HepG2 (cell line): ENCODE measurements around the gene SMC6. TPM values are rescaled to one million over a fixed set of nuclear protein-coding genes. Genes with fewer than 3 reads are reported as not detected.

ENCODE experiments used
- ATF7 ChIP-seq, 2 experiments: fragments of 450-650 bp in 1 of 2; sonication (generic) in 1 of 2; formaldehyde crosslinking in 1 of 2; IDR thresholded peaks; 2 replicates each; pipeline versions ENCODE4 v1.4.0 to v1.6.1; 2016 to 2020; ENCODE audit warnings: antibody characterized with exemption in 1 of 2, mild to moderate bottlenecking in 1 of 2, missing genetic modification reagents in 1 of 2
- FOXA1 ChIP-seq, 2 experiments: fragments of 450-650 bp in 1 of 2; sonication (generic) in 1 of 2; formaldehyde crosslinking in 1 of 2; IDR thresholded peaks; 2 replicates each; pipeline versions ENCODE4 v1.4.0 to v1.6.1; 2016 to 2020; ENCODE audit warnings: missing genetic modification reagents in 1 of 2
- GTF3A ChIP-seq: sonication (generic); formaldehyde crosslinking; conservative IDR thresholded peaks from 2 replicates; pipeline ENCODE4 v1.4.0; 2020; ENCODE audit warnings: mild to moderate bottlenecking, missing genetic modification reagents
- HNF4A ChIP-seq: sonication (generic); formaldehyde crosslinking; IDR thresholded peaks from 2 replicates; pipeline ENCODE4 v1.4.0; 2020; ENCODE audit warnings: missing genetic modification reagents
- KMT2A ChIP-seq: sonication (generic); formaldehyde crosslinking; IDR thresholded peaks from 2 replicates; pipeline ENCODE4 v1.4.0; 2020; ENCODE audit warnings: missing genetic modification reagents
- MBD4 ChIP-seq: IDR thresholded peaks from 2 replicates; pipeline ENCODE4 v1.6.1; 2012; ENCODE audit warnings: low read length, inconsistent platforms, borderline replicate concordance
- MIXL1 ChIP-seq: IDR thresholded peaks from 2 replicates; pipeline ENCODE4 v1.6.1; 2016
- POLR2A ChIP-seq, 2 experiments: IDR thresholded peaks; 2 replicates each; pipeline ENCODE4 v1.6.1; 2011; ENCODE audit warnings: low read depth in 2 of 2, low read length in 2 of 2, mild to moderate bottlenecking in 1 of 2, moderate library complexity in 1 of 2; ENCODE audit not compliant: insufficient read depth in 1 of 2
- RNF2 ChIP-seq: fragments of 450-650 bp; conservative IDR thresholded peaks from 2 replicates; pipeline ENCODE4 v1.6.1; 2016; ENCODE audit warnings: low read depth
- U2AF2 ChIP-seq: fragments of 200-400 bp; formaldehyde crosslinking; IDR thresholded peaks from 2 replicates; pipeline ENCODE4 v1.6.1; 2017; ENCODE audit warnings: low read depth, mild to moderate bottlenecking, low read length
- ZC3H13 ChIP-seq: sonication (generic); formaldehyde crosslinking; IDR thresholded peaks from 2 replicates; pipeline ENCODE4 v1.8.1; 2023; ENCODE audit warnings: mild to moderate bottlenecking, missing genetic modification reagents, moderate library complexity
- ZFP37 ChIP-seq: sonication (generic); formaldehyde crosslinking; IDR thresholded peaks from 2 replicates; pipeline ENCODE4 v1.4.0; 2020; ENCODE audit warnings: missing genetic modification reagents, borderline replicate concordance
- ZNF232 ChIP-seq: sonication (generic); formaldehyde crosslinking; IDR thresholded peaks from 2 replicates; pipeline ENCODE4 v1.4.0; 2020; ENCODE audit warnings: missing genetic modification reagents, borderline replicate concordance
- ZNF296 ChIP-seq: sonication (generic); formaldehyde crosslinking; conservative IDR thresholded peaks from 2 replicates; pipeline ENCODE4 v1.5.0; 2020; ENCODE audit warnings: mild to moderate bottlenecking, missing genetic modification reagents
- ZNF570 ChIP-seq: sonication (generic); formaldehyde crosslinking; IDR thresholded peaks from 2 replicates; pipeline ENCODE4 v1.4.0; 2020; ENCODE audit warnings: mild to moderate bottlenecking, missing genetic modification reagents, borderline replicate concordance
- ZNF841 ChIP-seq: sonication (generic); formaldehyde crosslinking; IDR thresholded peaks from 2 replicates; pipeline ENCODE4 v1.8.1; 2023; ENCODE audit warnings: missing genetic modification reagents, borderline replicate concordance
- polyA plus RNA-seq, 8 experiments: library from polyadenylated mRNA; depleted of rRNA in 3 of 8; stranded (reverse) in 7 of 8; unstranded in 1 of 8; fragments of >200 nt; fragmentation: Illumina TruSeq in 4 of 8; extraction: Trizol in 4 of 8; gene quantifications; 2 replicates each; pipeline versions ENCODE4 v1.2.1 to v1.2.3, GENCODE V29; 2011 to 2016; ENCODE audit warnings: low read depth in 4 of 8, missing spikeins in 1 of 8, mixed read lengths in 1 of 8; ENCODE audit not compliant: insufficient read depth in 1 of 8
- total RNA-seq, 5 experiments: library from RNA; depleted of rRNA; stranded (reverse); fragments of >200 nt; fragmentation: Illumina TruSeq; extraction: Trizol; gene quantifications; 2 replicates each; pipeline ENCODE4 v1.2.3, GENCODE V29; 2016; ENCODE audit warnings: low read depth in 1 of 5
- TF ChIP-seq, protein P1 (sequence below): sonication (generic); IDR thresholded peaks from 2 replicates; pipeline ENCODE4 v1.6.1; 2016; ENCODE audit warnings: low read depth, borderline replicate concordance
- TF ChIP-seq, protein P2 (sequence below): sonication (generic); formaldehyde crosslinking; conservative IDR thresholded peaks from 2 replicates; pipeline ENCODE4 v1.4.0; 2020; ENCODE audit warnings: missing genetic modification reagents
- TF ChIP-seq, protein P3 (sequence below): sonication (generic); formaldehyde crosslinking; IDR thresholded peaks from 2 replicates; pipeline ENCODE4 v1.8.0; 2022; ENCODE audit warnings: mild to moderate bottlenecking, missing genetic modification reagents, borderline replicate concordance
- TF ChIP-seq, protein P4 (sequence below): sonication (generic); formaldehyde crosslinking; IDR thresholded peaks from 2 replicates; pipeline ENCODE4 v1.8.0; 2022; ENCODE audit warnings: missing genetic modification reagents, low read depth, mild to moderate bottlenecking, borderline replicate concordance
- TF ChIP-seq, protein P5 (sequence below): IDR thresholded peaks from 2 replicates; pipeline ENCODE4 v1.6.1; 2016; ENCODE audit warnings: missing genetic modification reagents, missing compliant biosample characterization

SMC6 gene
- total and polyA plus RNA-seq, 2 of the 13 experiments (the other 11 are each of a cell fraction or from before 2014, with no cell fraction given) = 18.9 to 55.3 TPM

DNA sequence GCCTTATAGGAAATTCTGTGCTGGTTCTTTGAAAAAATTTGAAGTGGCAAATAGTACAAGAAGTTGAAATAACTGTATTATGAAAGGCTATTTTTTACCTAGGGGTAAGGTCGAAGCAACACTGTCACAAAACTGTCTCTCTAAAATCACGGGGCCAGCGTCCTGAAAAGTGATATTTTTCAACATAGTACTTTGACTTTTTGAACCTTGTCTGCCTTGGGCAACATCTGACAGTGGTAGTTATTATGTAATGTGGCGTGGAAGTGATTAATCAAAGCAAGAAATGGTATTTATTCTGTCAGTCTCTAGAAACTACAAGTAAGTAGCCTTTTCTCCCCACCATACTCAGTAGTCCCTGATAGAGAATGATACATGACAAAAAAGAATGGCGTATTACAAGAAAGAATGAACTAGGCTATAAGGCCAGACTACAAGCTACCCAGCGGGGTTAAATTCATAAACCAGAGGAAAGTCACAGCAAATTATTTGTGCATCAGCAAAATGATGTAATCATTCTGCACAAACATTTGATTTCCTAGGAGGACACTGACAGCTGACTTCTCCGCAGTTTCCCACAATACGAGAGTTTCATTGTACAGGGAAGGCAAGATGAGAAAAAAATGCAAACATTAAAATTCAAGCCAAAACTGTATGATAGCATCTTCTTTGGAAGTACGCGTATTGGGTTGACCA is 10.2 kb upstream of the SMC6 start (continued):
- TF ChIP-seq, protein P1, sequence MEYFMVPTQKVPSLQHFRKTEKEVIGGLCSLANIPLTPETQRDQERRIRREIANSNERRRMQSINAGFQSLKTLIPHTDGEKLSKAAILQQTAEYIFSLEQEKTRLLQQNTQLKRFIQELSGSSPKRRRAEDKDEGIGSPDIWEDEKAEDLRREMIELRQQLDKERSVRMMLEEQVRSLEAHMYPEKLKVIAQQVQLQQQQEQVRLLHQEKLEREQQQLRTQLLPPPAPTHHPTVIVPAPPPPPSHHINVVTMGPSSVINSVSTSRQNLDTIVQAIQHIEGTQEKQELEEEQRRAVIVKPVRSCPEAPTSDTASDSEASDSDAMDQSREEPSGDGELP = no peak
- TF ChIP-seq ZNF232 (no peak), ZNF296 (CRISPR knock-in tag) (no peak), KMT2A (CRISPR knock-in tag) (no peak), ATF7 (IDR thresholded peaks at IDR 0.05) (peak; percentile 25; the same call in 1 of the 2 replicates), ATF7 (CRISPR knock-in tag; IDR thresholded peaks at IDR 0.05) (no peak), ZNF841 (CRISPR knock-in tag) (no peak), ZC3H13 (no peak), MIXL1 (CRISPR knock-in tag) (no peak), U2AF2 (no peak), POLR2A (IDR thresholded peaks at IDR 0.05; ENCODE audit: insufficient read depth in 1 of 2, low read depth in 2 of 2, low read length in 2 of 2) (no peak), ZFP37 (no peak), MBD4 (no peak), RNF2 (no peak), ZNF570 (no peak), HNF4A (CRISPR knock-in tag) (peak; percentile 54), FOXA1 (IDR thresholded peaks at IDR 0.05) (no peak), FOXA1 (CRISPR knock-in tag; IDR thresholded peaks at IDR 0.05) (no peak), GTF3A (no peak)
- TF ChIP-seq, protein P2, sequence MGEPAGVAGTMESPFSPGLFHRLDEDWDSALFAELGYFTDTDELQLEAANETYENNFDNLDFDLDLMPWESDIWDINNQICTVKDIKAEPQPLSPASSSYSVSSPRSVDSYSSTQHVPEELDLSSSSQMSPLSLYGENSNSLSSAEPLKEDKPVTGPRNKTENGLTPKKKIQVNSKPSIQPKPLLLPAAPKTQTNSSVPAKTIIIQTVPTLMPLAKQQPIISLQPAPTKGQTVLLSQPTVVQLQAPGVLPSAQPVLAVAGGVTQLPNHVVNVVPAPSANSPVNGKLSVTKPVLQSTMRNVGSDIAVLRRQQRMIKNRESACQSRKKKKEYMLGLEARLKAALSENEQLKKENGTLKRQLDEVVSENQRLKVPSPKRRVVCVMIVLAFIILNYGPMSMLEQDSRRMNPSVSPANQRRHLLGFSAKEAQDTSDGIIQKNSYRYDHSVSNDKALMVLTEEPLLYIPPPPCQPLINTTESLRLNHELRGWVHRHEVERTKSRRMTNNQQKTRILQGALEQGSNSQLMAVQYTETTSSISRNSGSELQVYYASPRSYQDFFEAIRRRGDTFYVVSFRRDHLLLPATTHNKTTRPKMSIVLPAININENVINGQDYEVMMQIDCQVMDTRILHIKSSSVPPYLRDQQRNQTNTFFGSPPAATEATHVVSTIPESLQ (CRISPR knock-in tag) = no peak
- TF ChIP-seq, protein P3, sequence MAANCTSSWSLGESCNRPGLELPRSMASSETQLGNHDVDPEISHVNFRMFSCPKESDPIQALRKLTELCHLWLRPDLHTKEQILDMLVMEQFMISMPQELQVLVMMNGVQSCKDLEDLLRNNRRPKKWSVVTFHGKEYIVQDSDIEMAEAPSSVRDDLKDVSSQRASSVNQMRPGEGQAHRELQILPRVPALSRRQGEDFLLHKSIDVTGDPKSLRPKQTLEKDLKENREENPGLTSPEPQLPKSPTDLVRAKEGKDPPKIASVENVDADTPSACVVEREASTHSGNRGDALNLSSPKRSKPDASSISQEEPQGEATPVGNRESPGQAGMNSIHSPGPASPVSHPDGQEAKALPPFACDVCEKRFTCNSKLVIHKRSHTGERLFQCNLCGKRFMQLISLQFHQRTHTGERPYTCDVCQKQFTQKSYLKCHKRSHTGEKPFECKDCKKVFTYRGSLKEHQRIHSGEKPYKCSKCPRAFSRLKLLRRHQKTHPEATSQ (CRISPR knock-in tag) = no peak
- TF ChIP-seq, protein P4, sequence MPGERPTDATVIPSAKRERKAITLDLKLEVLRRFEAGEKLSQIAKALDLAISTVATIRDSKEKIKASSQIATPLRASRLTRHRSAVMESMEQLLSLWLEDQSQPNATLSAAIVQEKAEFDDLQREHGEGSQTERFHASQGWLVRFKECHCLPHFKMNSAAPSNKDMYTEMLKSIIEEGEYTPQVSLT = no peak
- TF ChIP-seq, protein P5, sequence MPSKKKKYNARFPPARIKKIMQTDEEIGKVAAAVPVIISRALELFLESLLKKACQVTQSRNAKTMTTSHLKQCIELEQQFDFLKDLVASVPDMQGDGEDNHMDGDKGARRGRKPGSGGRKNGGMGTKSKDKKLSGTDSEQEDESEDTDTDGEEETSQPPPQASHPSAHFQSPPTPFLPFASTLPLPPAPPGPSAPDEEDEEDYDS (CRISPR knock-in tag) = no peak
